HepG2 (cell line): ENCODE data around the gene VTI1B. TPM values are rescaled to one million over a fixed set of nuclear protein-coding genes. Genes with fewer than 3 reads are reported as not detected.
A peak's percentile ranks its signal among the peaks of the same experiment; 100 is the strongest.

Source experiments
- ATAC-seq: fragments of 200-7000 bp; cut with Tn5 transposase; 3 replicates; pipeline ENCODE4 v1.9.1; 2020; ENCODE audit warnings: mild to moderate bottlenecking, moderate library complexity
- BruUV-seq: library from RNA; stranded (reverse); fragments of 400-500 nt; replicated peaks from 2 replicates; lab custom pipeline; 2021; lab: Mats Ljungman, UMichigan
- CTCF ChIA-PET: fragments of 300-600 bp; formaldehyde crosslinking; extraction: SDS; loops from one replicate; lab custom pipeline; 2021; ENCODE audit warnings: low total read pairs, inconsistent platforms, low intra/inter-chr PET ratio; lab: Yijun Ruan, JAX
- POLR2A ChIA-PET: fragments of 350-600 bp; sonication (Branson Sonifier 250); formaldehyde crosslinking; loops from one replicate; lab custom pipeline; 2020; ENCODE audit warnings: antibody characterized with exemption, inconsistent platforms; lab: Yijun Ruan, JAX
- DNase-seq: peaks from one replicate; pipeline ENCODE4 v3.0.0-alpha.2; 2015; ENCODE audit warnings: low spot score
- FAIRE-seq: peaks from 3 replicates; lab custom pipeline; 2011; peaks lifted over from hg19 to GRCh38; lab: Jason Lieb, UNC
- H2AFZ ChIP-seq: one replicate; pipeline ENCODE4 v1.6.1; 2011; ENCODE audit warnings: low read length, inconsistent platforms
- H3K27ac ChIP-seq: fragments of 300-600 bp; 3 replicates; pipeline ENCODE4 v1.8.0; 2011; ENCODE audit warnings: mixed run types, mild to moderate bottlenecking, mixed read lengths, low read length, inconsistent platforms; ENCODE audit not compliant: insufficient read depth; ENCODE audit errors: extremely low read length
- H3K27me3 ChIP-seq, 2 experiments: fragments of 200-600 bp in 1 of 2; 2 replicates in 1 of 2; 3 replicates in 1 of 2; pipeline versions ENCODE4 v1.6.0 to v1.8.0; 2011; ENCODE audit warnings: low read length in 2 of 2, mild to moderate bottlenecking in 2 of 2, moderate library complexity in 2 of 2, inconsistent platforms in 1 of 2; ENCODE audit not compliant: insufficient read depth in 2 of 2, control insufficient read depth in 1 of 2
- H3K36me3 ChIP-seq, 2 experiments: fragments of 200-600 bp in 1 of 2; replicated peaks in 1 of 2; 2 replicates in 1 of 2; 3 replicates in 1 of 2; pipeline versions ENCODE4 v1.5.1 to v1.8.0; 2011; ENCODE audit warnings: low read length in 2 of 2, inconsistent platforms in 1 of 2; ENCODE audit not compliant: insufficient read depth in 2 of 2, control insufficient read depth in 1 of 2
- H3K4me1 ChIP-seq: 2 replicates; pipeline ENCODE4 v1.5.1; 2012; ENCODE audit warnings: low read length, inconsistent platforms; ENCODE audit not compliant: insufficient read depth
- H3K4me2 ChIP-seq: 2 replicates; pipeline ENCODE4 v1.6.0; 2011; ENCODE audit warnings: low read depth, low read length, inconsistent platforms
- H3K4me3 ChIP-seq, 3 experiments: fragments of 200-600 bp in 1 of 3; sonication (generic), shearing (Covaris generic) in 1 of 3; replicated peaks in 1 of 3; 2 replicates each; pipeline ENCODE4 v1.5.1; 2011 to 2016; ENCODE audit warnings: low read length in 3 of 3, inconsistent platforms in 2 of 3, low read depth in 2 of 3, mild to moderate bottlenecking in 2 of 3, control low read depth in 1 of 3, mixed read lengths in 1 of 3; ENCODE audit not compliant: insufficient read depth in 1 of 3
- H3K79me2 ChIP-seq: one replicate; pipeline ENCODE4 v1.6.1; 2011; ENCODE audit warnings: low read length, inconsistent platforms; ENCODE audit not compliant: insufficient read depth
- H3K9ac ChIP-seq: 2 replicates; pipeline ENCODE4 v1.6.0; 2011; ENCODE audit warnings: mild to moderate bottlenecking, low read depth, low read length, inconsistent platforms; ENCODE audit not compliant: insufficient read depth
- H3K9me3 ChIP-seq: 2 replicates; pipeline ENCODE4 v1.5.1; 2012; ENCODE audit warnings: mild to moderate bottlenecking, low read length
- H4K20me1 ChIP-seq: 2 replicates; pipeline ENCODE4 v1.6.0; 2011; ENCODE audit warnings: inconsistent platforms, mild to moderate bottlenecking, low read length, moderate library complexity; ENCODE audit not compliant: insufficient read depth
- CCAR2 ChIP-seq: fragments of 200-400 bp; formaldehyde crosslinking; optimal IDR thresholded peaks from 2 replicates; pipeline ENCODE3; 2018; ENCODE audit warnings: low read depth, mild to moderate bottlenecking, low read length, moderate library complexity
- HOMEZ ChIP-seq: IDR thresholded peaks from 2 replicates; pipeline ENCODE4 v1.6.1; 2016; ENCODE audit warnings: low read depth
- KLF16 ChIP-seq, 2 experiments: sonication (generic) in 1 of 2; formaldehyde crosslinking in 1 of 2; IDR thresholded peaks; 2 replicates each; pipeline versions ENCODE4 v1.6.1 to v1.8.0; 2016 to 2023; ENCODE audit warnings: missing genetic modification reagents in 2 of 2, missing compliant biosample characterization in 1 of 2
- MXI1 ChIP-seq: IDR thresholded peaks from 3 replicates; pipeline ENCODE4 v1.6.1; 2012; ENCODE audit warnings: low read depth, low read length, inconsistent platforms, borderline replicate concordance
- NFYB ChIP-seq: sonication (generic); formaldehyde crosslinking; IDR thresholded peaks from 2 replicates; pipeline ENCODE4 v1.4.0; 2020; ENCODE audit warnings: missing genetic modification reagents
- NR1H2 ChIP-seq: sonication (generic); formaldehyde crosslinking; IDR thresholded peaks from 2 replicates; pipeline ENCODE4 v1.8.1; 2022; ENCODE audit warnings: low read depth, missing genetic modification reagents, borderline replicate concordance
- RBM39 ChIP-seq: fragments of 200-400 bp; formaldehyde crosslinking; IDR thresholded peaks from one replicate; pipeline ENCODE4 v1.6.1; 2018; ENCODE audit warnings: antibody characterized with exemption, mild to moderate bottlenecking, low read depth, low read length; ENCODE audit not compliant: poor library complexity, severe bottlenecking
- SRY ChIP-seq: sonication (generic); formaldehyde crosslinking; IDR thresholded peaks from 2 replicates; pipeline ENCODE4 v1.8.0; 2022; ENCODE audit warnings: mild to moderate bottlenecking, missing genetic modification reagents
- ZNF256 ChIP-seq: sonication (generic); formaldehyde crosslinking; conservative IDR thresholded peaks from 2 replicates; pipeline ENCODE4 v1.4.0; 2020; ENCODE audit warnings: missing genetic modification reagents
- ZNF672 ChIP-seq: sonication (generic); formaldehyde crosslinking; IDR thresholded peaks from 2 replicates; pipeline ENCODE4 v1.8.1; 2022; ENCODE audit warnings: missing genetic modification reagents
- ZNF772 ChIP-seq: sonication (generic); formaldehyde crosslinking; IDR thresholded peaks from 2 replicates; pipeline ENCODE4 v1.5.0; 2020; ENCODE audit warnings: mild to moderate bottlenecking, missing genetic modification reagents
- WGBS: methylation state at CpG from one replicate; pipeline ENCODE4 v1.1.6; 2017; ENCODE audit warnings: low lambda C conversion rate; 5-methylcytosine and 5-hydroxymethylcytosine counted together
- in situ Hi-C: cut with HindIII; loops from 2 replicates; pipeline ENCODE4 v1.10.0; 2017; ENCODE audit warnings: low pct_unique_long_range_greater_than_20kb; ENCODE audit not compliant: extremely low pct_ligation_motif_present
- intact Hi-C: fragments of 100-400 bp; cut with micrococcal nuclease; formaldehyde crosslinking; loops from one replicate; pipeline ENCODE4 v1.10.0; 2022; ENCODE audit not compliant: unreplicated experiment
- polyA plus RNA-seq, 8 experiments: library from polyadenylated mRNA; depleted of rRNA in 3 of 8; stranded (reverse) in 7 of 8; unstranded in 1 of 8; fragments of >200 nt; fragmentation: Illumina TruSeq in 4 of 8; extraction: Trizol in 4 of 8; gene quantifications; 2 replicates each; pipeline versions ENCODE4 v1.2.1 to v1.2.3, GENCODE V29; 2011 to 2016; ENCODE audit warnings: low read depth in 4 of 8, missing spikeins in 1 of 8, mixed read lengths in 1 of 8; ENCODE audit not compliant: insufficient read depth in 1 of 8
- total RNA-seq, 5 experiments: library from RNA; depleted of rRNA; stranded (reverse); fragments of >200 nt; fragmentation: Illumina TruSeq; extraction: Trizol; gene quantifications; 2 replicates each; pipeline ENCODE4 v1.2.3, GENCODE V29; 2016; ENCODE audit warnings: low read depth in 1 of 5
- TF ChIP-seq, protein P1 (sequence below): sonication (generic); formaldehyde crosslinking; IDR thresholded peaks from 2 replicates; pipeline ENCODE4 v1.4.0; 2020; ENCODE audit warnings: mild to moderate bottlenecking, low read depth, missing genetic modification reagents
- TF ChIP-seq, protein P2 (sequence below): sonication (generic); formaldehyde crosslinking; IDR thresholded peaks from 2 replicates; pipeline ENCODE4 v1.4.0; 2020; ENCODE audit warnings: mild to moderate bottlenecking, missing genetic modification reagents
- TF ChIP-seq, protein P3 (sequence below): sonication (generic); formaldehyde crosslinking; IDR thresholded peaks from 2 replicates; pipeline ENCODE4 v1.4.0; 2020; ENCODE audit warnings: missing genetic modification reagents

VTI1B gene
- total and polyA plus RNA-seq, 2 of the 13 experiments (the other 11 are each of a cell fraction or from before 2014, with no cell fraction given): 39.0 to 103 TPM

GRCh38 chr14:67694791-67695393 lies 20.5 kb upstream of the VTI1B start:
- POLR2A ChIA-PET: interaction anchor here (0.6 to 2.2 kb wide), 13 partner anchors 9 to 335 kb away, joined by 3 to 13 read pairs (median 5); partner anchors contain the start of genes ATP6V1D, EIF2S1, PIGH and ZFYVE26
- Histone ChIP-seq H3K4me3 (peak overlapping the region; percentile 94 to 99 (median 96)), H3K4me2 (peak overlapping the region; percentile 85), H4K20me1 (peaks cover 3% of the 10 kb centered on the region), H3K27ac (peak overlapping the region; percentile 96), H3K27me3 (no peaks in the 10 kb centered on the region; a peak in 1 of 5 replicates), H2AFZ (no peak overlapping the region), H3K9ac (peak overlapping the region; percentile 96), H3K9me3 (no peaks in the 10 kb centered on the region), H3K79me2 (peaks cover 35% of the 10 kb centered on the region), H3K36me3 (peaks cover 7 to 32% of the 10 kb centered on the region in 2 experiments), H3K4me1 (peaks cover 52% of the 10 kb centered on the region)
- TSS peak; percentile 100 for BruUV-seq
- WGBS: under 1% methylated on average over 21 of the region's 21 CpGs
- FAIRE-seq: peak; percentile 97
- intact Hi-C loops: no loop called here
- CTCF ChIA-PET: no interaction called here
- in situ Hi-C loops: no loop called here
- ATAC-seq: peak; percentile 94
- peak; percentile 92 for DNase-seq
- peak in 1 of 2 experiments; percentile 61; a peak in 2 of 4 replicates for TF ChIP-seq KLF16 (CRISPR knock-in tag; IDR thresholded peaks at IDR 0.05)
- no peak for TF ChIP-seq RBM39
- TF ChIP-seq CCAR2: no peak
- TF ChIP-seq HOMEZ (CRISPR knock-in tag): 0 out of 2 replicates have a peak, but pooled peaks have one; percentile 36
- peak; percentile 85 for TF ChIP-seq NFYB (CRISPR knock-in tag)
- no peak for TF ChIP-seq ZNF672 (CRISPR knock-in tag)
- TF ChIP-seq SRY (CRISPR knock-in tag): no peak
- TF ChIP-seq, protein P1, sequence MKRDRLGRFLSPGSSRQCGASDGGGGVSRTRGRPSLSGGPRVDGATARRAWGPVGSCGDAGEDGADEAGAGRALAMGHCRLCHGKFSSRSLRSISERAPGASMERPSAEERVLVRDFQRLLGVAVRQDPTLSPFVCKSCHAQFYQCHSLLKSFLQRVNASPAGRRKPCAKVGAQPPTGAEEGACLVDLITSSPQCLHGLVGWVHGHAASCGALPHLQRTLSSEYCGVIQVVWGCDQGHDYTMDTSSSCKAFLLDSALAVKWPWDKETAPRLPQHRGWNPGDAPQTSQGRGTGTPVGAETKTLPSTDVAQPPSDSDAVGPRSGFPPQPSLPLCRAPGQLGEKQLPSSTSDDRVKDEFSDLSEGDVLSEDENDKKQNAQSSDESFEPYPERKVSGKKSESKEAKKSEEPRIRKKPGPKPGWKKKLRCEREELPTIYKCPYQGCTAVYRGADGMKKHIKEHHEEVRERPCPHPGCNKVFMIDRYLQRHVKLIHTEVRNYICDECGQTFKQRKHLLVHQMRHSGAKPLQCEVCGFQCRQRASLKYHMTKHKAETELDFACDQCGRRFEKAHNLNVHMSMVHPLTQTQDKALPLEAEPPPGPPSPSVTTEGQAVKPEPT (CRISPR knock-in tag): no peak
- TF ChIP-seq, protein P2, sequence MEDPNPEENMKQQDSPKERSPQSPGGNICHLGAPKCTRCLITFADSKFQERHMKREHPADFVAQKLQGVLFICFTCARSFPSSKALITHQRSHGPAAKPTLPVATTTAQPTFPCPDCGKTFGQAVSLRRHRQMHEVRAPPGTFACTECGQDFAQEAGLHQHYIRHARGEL (CRISPR knock-in tag): no peak
- TF ChIP-seq, protein P3, sequence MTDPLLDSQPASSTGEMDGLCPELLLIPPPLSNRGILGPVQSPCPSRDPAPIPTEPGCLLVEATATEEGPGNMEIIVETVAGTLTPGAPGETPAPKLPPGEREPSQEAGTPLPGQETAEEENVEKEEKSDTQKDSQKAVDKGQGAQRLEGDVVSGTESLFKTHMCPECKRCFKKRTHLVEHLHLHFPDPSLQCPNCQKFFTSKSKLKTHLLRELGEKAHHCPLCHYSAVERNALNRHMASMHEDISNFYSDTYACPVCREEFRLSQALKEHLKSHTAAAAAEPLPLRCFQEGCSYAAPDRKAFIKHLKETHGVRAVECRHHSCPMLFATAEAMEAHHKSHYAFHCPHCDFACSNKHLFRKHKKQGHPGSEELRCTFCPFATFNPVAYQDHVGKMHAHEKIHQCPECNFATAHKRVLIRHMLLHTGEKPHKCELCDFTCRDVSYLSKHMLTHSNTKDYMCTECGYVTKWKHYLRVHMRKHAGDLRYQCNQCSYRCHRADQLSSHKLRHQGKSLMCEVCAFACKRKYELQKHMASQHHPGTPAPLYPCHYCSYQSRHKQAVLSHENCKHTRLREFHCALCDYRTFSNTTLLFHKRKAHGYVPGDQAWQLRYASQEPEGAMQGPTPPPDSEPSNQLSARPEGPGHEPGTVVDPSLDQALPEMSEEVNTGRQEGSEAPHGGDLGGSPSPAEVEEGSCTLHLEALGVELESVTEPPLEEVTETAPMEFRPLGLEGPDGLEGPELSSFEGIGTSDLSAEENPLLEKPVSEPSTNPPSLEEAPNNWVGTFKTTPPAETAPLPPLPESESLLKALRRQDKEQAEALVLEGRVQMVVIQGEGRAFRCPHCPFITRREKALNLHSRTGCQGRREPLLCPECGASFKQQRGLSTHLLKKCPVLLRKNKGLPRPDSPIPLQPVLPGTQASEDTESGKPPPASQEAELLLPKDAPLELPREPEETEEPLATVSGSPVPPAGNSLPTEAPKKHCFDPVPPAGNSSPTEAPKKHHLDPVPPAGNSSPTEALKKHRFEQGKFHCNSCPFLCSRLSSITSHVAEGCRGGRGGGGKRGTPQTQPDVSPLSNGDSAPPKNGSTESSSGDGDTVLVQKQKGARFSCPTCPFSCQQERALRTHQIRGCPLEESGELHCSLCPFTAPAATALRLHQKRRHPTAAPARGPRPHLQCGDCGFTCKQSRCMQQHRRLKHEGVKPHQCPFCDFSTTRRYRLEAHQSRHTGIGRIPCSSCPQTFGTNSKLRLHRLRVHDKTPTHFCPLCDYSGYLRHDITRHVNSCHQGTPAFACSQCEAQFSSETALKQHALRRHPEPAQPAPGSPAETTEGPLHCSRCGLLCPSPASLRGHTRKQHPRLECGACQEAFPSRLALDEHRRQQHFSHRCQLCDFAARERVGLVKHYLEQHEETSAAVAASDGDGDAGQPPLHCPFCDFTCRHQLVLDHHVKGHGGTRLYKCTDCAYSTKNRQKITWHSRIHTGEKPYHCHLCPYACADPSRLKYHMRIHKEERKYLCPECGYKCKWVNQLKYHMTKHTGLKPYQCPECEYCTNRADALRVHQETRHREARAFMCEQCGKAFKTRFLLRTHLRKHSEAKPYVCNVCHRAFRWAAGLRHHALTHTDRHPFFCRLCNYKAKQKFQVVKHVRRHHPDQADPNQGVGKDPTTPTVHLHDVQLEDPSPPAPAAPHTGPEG: 0 out of 2 replicates have a peak, but pooled peaks have one; percentile 42
- TF ChIP-seq NR1H2 (CRISPR knock-in tag): no peak
- no peak for TF ChIP-seq ZNF256
- no peak for TF ChIP-seq ZNF772 (CRISPR knock-in tag)
- TF ChIP-seq MXI1: 0 out of 3 replicates have a peak, but pooled peaks have one; percentile 31
